Stomach (tissue), 4 donors: ENCODE data around the gene EIF3D.

Experiments used
- CTCF ChIP-seq, 7 experiments: fragments of 450-650 bp in 4 of 7; fragments of 200-600 bp in 3 of 7; sonication (generic) in 3 of 7; IDR thresholded peaks; one replicate each; pipeline ENCODE4 v1.5.1; 2016 to 2019; ENCODE audit warnings: antibody characterized with exemption in 7 of 7, control low read depth in 2 of 7, mild to moderate bottlenecking in 1 of 7
- POLR2A ChIP-seq, 4 donors: fragments of 450-650 bp; IDR thresholded peaks; one replicate each; pipeline ENCODE4 v1.6.1; 2016; ENCODE audit warnings: antibody characterized with exemption in 4 of 4, control low read depth in 2 of 4, mild to moderate bottlenecking in 1 of 4, moderate library complexity in 1 of 4

- TF ChIP-seq POLR2A (IDR thresholded peaks at IDR 0.05) (no peak), CTCF (IDR thresholded peaks at IDR 0.05) (no peak)
These were observed 56.3 kb downstream of the EIF3D start for GRCh38 chr22:36472689-36473088.
